HAP-1 (cell line): ENCODE data around the gene TPI1.
"Not testable (repeated sequence)": the region's sequence is repeated elsewhere in the genome, so short reads cannot be mapped to it uniquely, and the experiment has no call there.

Experiments used
- DNase-seq, 2 experiments: peaks; one replicate each; pipeline ENCODE4 v3.0.0-alpha.2; 2016 to 2020; ENCODE audit warnings: low spot score in 2 of 2
- H3K27me3 ChIP-seq: fragments of 250-450 bp; sonication (Bioruptor Pico); 2 replicates; pipeline ENCODE4 v1.5.1; 2020; ENCODE audit warnings: low read depth, mild to moderate bottlenecking, moderate library complexity
- H3K36me3 ChIP-seq: fragments of 250-450 bp; sonication (Bioruptor Pico); replicated peaks from 2 replicates; pipeline ENCODE4 v1.5.1; 2020; ENCODE audit warnings: mild to moderate bottlenecking
- H3K4me1 ChIP-seq: fragments of 250-450 bp; sonication (Bioruptor Pico); 2 replicates; pipeline ENCODE4 v1.5.1; 2020; ENCODE audit warnings: mild to moderate bottlenecking
- H3K4me3 ChIP-seq: fragments of 250-450 bp; sonication (Bioruptor Pico); 2 replicates; pipeline ENCODE4 v1.5.1; 2020; ENCODE audit warnings: mild to moderate bottlenecking, moderate library complexity
- H3K9me3 ChIP-seq: fragments of 250-450 bp; sonication (Bioruptor Pico); 2 replicates; pipeline ENCODE4 v1.5.1; 2020; ENCODE audit warnings: mild to moderate bottlenecking, moderate library complexity
- in situ Hi-C: fragments of 300-500 bp; cut with MboI; formaldehyde crosslinking; loops from 3 replicates; pipeline ENCODE4 v1.14.3; 2020; ENCODE audit warnings: low sequenced_read_pairs, inconsistent platforms, mixed read lengths

The TPI1 gene

GRCh38 chr12:6872073-6873048 is 5.0 kb downstream of the TPI1 start:
- Histone ChIP-seq H3K36me3 (peaks cover 53% of the 10 kb centered on the region), H3K4me3 (peak overlapping the region; percentile 82), H3K27me3 (no peaks in the 10 kb centered on the region), H3K4me1 (peaks cover 26% of the 10 kb centered on the region), H3K9me3 (no peaks in the 10 kb centered on the region)
- DNase-seq = peak; percentile 75 to 92
- in situ Hi-C loops = no loop called here

- Histone ChIP-seq H3K4me1 (peaks cover 26% of the 10 kb centered on the region), H3K9me3 (no peaks in the 10 kb centered on the region), H3K36me3 (peaks cover 43% of the 10 kb centered on the region), H3K27me3 (no peaks in the 10 kb centered on the region), H3K4me3 (peak within 1 kb of the TSS; percentile 82)
- in situ Hi-C loops = no loop called here
- DNase-seq = peak; percentile 95 to 100
Observed at GRCh38 chr12:6873094-6874014, 6.0 kb downstream of the TPI1 start, which contains the start of gene SPSB2. Gene SPSB2 (minus strand): TSS chr12:6873303. CDS start chr12:6872901, 402 bp downstream.

DNA sequence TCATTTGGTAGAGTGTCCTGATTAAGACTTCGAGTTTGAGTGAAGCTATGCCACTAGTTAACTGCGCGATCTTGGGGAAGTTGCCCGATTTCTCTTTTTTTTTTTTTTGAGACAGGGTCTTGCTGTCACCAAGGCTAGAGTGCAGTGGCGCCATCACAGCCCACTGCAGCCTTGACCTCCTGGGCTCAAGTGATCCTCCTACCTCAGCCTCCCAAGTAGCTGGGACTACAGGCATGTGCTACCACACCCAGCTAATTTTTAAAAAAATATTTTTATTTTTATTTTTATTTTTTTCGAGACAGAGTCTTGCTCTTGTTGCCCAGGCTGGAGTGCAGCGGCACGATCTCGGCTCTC is 6.7 kb downstream of the TPI1 start:
- H3K36me3 ChIP-seq = peaks cover 37% of the 10 kb centered on the region
- H3K9me3 ChIP-seq, in situ Hi-C loops, DNase-seq, H3K27me3 ChIP-seq: not testable (repeated sequence)
- H3K4me3 ChIP-seq = peak overlapping the region; percentile 82
- H3K4me1 ChIP-seq = peaks cover 26% of the 10 kb centered on the region

DNA sequence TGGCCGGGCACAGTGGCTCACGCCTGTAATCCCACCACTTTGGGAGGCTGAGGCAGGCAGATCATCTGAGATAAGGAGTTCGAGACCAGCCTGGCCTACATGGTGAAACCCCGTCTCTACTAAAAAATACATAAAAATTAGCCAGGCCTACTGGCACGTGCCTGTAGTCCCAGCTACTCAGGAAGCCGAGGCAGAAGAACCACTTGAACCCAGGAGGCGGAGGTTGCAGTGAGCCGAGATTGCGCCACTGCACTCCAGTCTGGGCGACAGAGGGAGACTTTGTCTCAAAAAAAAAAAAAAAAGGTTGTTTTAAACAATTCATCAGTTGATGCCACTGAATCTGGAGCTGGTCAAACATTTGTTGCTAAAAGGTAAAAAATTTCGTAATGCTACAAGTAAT is 12.5 kb downstream of the TPI1 start:
- H3K4me1 ChIP-seq, DNase-seq, H3K27me3 ChIP-seq, H3K4me3 ChIP-seq, in situ Hi-C loops, H3K9me3 ChIP-seq: not testable (repeated sequence)
- peaks cover 16% of the 10 kb centered on the region for H3K36me3 ChIP-seq

GRCh38 chr12:6883252-6883651 is 15.9 kb downstream of the TPI1 start:
- DNase-seq = no peak
- Histone ChIP-seq H3K27me3 (no peaks in the 10 kb centered on the region), H3K4me1 (peaks cover 29% of the 10 kb centered on the region), H3K9me3 (no peaks in the 10 kb centered on the region), H3K36me3 (peaks cover 18% of the 10 kb centered on the region), H3K4me3 (no peak overlapping the region)
- in situ Hi-C loops = no loop called here

DNA sequence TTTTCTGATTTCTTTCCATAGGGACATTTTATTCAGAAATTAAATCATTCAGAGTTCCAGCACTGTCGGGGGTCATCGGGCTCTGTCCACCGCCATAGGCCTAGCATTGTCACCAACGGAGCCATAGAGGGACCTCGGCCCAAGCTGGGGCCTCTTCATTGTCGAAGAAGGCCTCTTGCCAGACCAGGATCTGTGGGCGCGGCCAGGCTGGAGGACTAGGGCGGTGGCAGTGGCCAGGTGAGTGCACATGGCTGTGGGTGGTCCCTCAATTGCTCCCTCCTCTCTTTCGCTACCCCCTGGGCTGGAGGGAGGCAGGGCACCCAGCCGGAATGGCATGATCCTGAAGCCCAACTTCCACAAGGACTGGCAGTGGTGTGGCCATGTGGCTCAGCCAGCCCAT is 16.4 kb downstream of the TPI1 start:
- H3K9me3 ChIP-seq = no peaks in the 10 kb centered on the region
- in situ Hi-C loops = no loop called here
- DNase-seq = no peak

DNA sequence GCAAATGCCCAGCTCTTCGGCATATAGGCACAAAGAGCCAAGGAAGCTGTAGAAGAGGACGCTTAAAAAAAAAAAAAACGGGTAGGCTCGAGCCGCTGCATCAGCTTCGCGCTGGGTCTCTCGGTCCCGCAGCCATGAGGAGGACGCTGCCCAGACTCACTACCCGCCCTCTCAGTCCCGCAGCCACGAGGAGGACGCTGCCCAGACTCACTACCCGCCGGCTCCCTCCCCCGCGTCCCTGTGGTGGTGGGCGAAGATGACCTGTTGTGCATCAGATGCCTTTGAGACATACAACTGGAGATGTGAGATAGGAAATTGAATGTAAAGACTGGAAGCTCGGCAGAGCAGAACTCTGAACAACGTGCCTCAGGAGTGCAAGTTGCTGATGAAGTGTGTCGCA is 17.2 kb downstream of the TPI1 start:
- in situ Hi-C loops = no loop called here
- peak in 1 of 2 experiments; percentile 2 for DNase-seq
- H3K36me3 ChIP-seq = peaks cover 18% of the 10 kb centered on the region
- peaks cover 31% of the 10 kb centered on the region for H3K4me1 ChIP-seq
- H3K9me3 ChIP-seq = no peaks in the 10 kb centered on the region
- H3K27me3 ChIP-seq = no peaks in the 10 kb centered on the region
- no peak overlapping the region for H3K4me3 ChIP-seq

More for the DNA sequence above, 16.4 kb downstream of the TPI1 start:
- H3K27me3 ChIP-seq = no peaks in the 10 kb centered on the region
- no peak overlapping the region for H3K4me3 ChIP-seq
- H3K4me1 ChIP-seq = peaks cover 31% of the 10 kb centered on the region
- peaks cover 18% of the 10 kb centered on the region for H3K36me3 ChIP-seq

DNA sequence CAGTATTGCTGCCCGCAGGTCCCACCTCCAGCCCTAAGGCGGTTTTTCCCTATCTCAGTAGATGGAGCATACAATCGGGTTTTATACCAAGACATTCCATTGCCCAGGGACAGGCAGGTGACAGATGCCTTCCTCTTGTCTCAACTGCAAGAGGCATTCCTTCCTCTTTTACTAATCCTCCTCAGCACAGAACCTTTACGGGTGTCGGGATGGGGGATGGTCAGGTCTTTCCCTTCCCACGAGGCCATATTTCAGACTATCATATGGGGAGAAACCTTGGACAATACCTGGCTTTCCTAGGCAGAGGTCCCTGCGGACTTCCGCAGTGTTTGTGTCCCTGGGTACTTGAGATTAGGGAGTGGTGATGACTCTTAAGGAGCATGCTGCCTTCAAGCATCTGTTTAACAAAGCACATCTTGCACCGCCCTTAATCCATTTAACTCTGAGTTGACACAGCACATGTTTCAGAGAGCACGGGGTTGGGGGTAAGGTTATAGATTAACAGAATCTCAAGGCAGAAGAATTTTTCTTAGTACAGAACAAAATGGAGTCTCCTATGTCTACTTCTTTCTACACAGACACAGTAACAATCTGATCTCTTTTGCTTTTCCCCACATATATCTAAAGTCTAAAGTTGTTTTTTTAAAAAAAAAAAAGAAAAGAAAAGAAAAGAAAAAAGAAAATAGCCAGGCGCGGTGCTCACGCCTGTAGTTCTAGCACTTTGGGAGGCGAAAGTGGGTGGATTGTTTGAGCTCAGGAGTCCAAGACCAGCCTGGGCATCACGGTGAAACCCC is 19.1 kb downstream of the TPI1 start:
- H3K27me3 ChIP-seq, H3K4me3 ChIP-seq, in situ Hi-C loops, H3K9me3 ChIP-seq: not testable (repeated sequence)
- H3K36me3 ChIP-seq = peaks cover 18% of the 10 kb centered on the region
- peak in 1 of 2 experiments; percentile 88 for DNase-seq
- H3K4me1 ChIP-seq = peaks cover 40% of the 10 kb centered on the region

DNA sequence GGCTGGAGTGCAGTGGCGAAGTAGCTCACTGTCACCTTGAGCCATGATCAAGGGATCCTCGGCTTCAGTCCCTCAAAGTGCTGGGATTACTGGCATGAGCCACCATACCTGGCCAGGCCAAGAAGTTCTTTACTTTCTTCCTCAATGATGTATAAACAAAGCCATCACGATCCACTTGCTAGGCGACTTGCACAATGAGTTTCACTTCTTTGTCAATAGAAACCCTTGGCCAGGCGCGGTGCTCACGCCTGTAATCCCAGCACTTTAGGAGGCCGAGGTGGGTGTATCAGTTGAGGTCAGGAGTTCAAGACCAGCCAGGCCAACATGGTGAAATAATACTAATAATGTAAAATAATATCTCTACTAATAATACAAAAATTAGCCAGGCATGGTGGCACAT is 20.1 kb downstream of the TPI1 start:
- in situ Hi-C loops = no loop called here
- peaks cover 18% of the 10 kb centered on the region for H3K36me3 ChIP-seq
- DNase-seq = peak in 1 of 2 experiments; percentile 35
- no peak overlapping the region for H3K4me3 ChIP-seq
- H3K9me3 ChIP-seq = no peaks in the 10 kb centered on the region
- no peaks in the 10 kb centered on the region for H3K27me3 ChIP-seq
- H3K4me1 ChIP-seq = peaks cover 47% of the 10 kb centered on the region

DNA sequence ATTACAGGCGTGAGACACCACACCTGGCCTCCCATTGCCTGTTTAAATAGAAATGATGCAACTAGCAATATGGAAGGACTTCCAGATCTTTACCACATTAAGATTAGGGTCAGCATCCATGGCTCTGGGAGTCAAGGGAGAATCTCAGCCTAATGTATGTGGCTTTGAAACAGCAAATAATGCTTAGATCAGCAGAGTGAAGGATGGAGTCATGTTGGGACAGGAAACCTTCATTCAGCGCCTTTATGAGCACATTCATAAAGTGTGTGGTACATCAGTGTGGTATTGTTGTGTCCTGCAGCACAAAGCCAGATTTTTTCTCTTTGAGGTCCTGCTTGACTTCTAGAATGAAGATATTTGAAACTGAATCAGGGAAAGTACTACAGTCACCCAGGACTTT is 21.0 kb downstream of the TPI1 start:
- in situ Hi-C loops = no loop called here
- Histone ChIP-seq H3K36me3 (peaks cover 12% of the 10 kb centered on the region), H3K9me3 (no peaks in the 10 kb centered on the region), H3K4me3 (no peak overlapping the region), H3K4me1 (peaks cover 47% of the 10 kb centered on the region), H3K27me3 (no peaks in the 10 kb centered on the region)
- peak in 1 of 2 experiments; percentile 17 for DNase-seq

- H3K36me3 ChIP-seq, in situ Hi-C loops, H3K27me3 ChIP-seq, DNase-seq, H3K4me3 ChIP-seq, H3K9me3 ChIP-seq: not testable (repeated sequence)
- peaks cover 47% of the 10 kb centered on the region for H3K4me1 ChIP-seq
Observed at GRCh38 chr12:6888794-6889193, 21.5 kb downstream of the TPI1 start.

GRCh38 chr12:6889775-6890573 is 22.6 kb downstream of the TPI1 start:
- peaks cover 44% of the 10 kb centered on the region for H3K4me1 ChIP-seq
- H3K4me3 ChIP-seq, in situ Hi-C loops, H3K36me3 ChIP-seq, H3K27me3 ChIP-seq, DNase-seq, H3K9me3 ChIP-seq: not testable (repeated sequence)
